Left colon (tissue), 2 donors: Measurements from ENCODE around the gene C19orf38. TPM values are rescaled to one million over a fixed set of nuclear protein-coding genes. Genes with fewer than 3 reads are reported as not detected.
A peak's percentile ranks its signal among the peaks of the same experiment; 100 is the strongest.
"Not testable (repeated sequence)": the region's sequence is repeated elsewhere in the genome, so short reads cannot be mapped to it uniquely, and the experiment has no call there.

ENCODE experiments used
- ATAC-seq: fragments of 200-7000 bp; cut with Tn5 transposase; one replicate; pipeline ENCODE4 v1.9.1; 2020; ENCODE audit warnings: mild to moderate bottlenecking, moderate library complexity
- DNase-seq, 2 donors: peaks; one replicate each; pipeline ENCODE4 v3.0.0-alpha.2; 2020
- intact Hi-C, 2 donors: fragments of 100-400 bp; cut with DNase I in 1 of 2; cut with micrococcal nuclease in 1 of 2; formaldehyde crosslinking; loops; one replicate each; pipeline versions ENCODE4 v1.11.2 to v1.14.0; 2022; cut with DNase I, micrococcal nuclease
- total RNA-seq, 2 donors: library from RNA; stranded (reverse); fragmentation: NEBNext Ultra II Directional; extraction: Animal tissue kit (Norgen Biotek cat#: 25700); gene quantifications; one replicate each; pipeline ENCODE4 v1.2.1, GENCODE V29; 2021
- donor health status: DM: no; HTN: no; CAD: no.
- donor health status: DM: yes; HTN: yes; CAD: no.

The C19orf38 gene
- total RNA-seq, 2 donors from 2014 or later: 0.49 to 0.98 TPM

DNA sequence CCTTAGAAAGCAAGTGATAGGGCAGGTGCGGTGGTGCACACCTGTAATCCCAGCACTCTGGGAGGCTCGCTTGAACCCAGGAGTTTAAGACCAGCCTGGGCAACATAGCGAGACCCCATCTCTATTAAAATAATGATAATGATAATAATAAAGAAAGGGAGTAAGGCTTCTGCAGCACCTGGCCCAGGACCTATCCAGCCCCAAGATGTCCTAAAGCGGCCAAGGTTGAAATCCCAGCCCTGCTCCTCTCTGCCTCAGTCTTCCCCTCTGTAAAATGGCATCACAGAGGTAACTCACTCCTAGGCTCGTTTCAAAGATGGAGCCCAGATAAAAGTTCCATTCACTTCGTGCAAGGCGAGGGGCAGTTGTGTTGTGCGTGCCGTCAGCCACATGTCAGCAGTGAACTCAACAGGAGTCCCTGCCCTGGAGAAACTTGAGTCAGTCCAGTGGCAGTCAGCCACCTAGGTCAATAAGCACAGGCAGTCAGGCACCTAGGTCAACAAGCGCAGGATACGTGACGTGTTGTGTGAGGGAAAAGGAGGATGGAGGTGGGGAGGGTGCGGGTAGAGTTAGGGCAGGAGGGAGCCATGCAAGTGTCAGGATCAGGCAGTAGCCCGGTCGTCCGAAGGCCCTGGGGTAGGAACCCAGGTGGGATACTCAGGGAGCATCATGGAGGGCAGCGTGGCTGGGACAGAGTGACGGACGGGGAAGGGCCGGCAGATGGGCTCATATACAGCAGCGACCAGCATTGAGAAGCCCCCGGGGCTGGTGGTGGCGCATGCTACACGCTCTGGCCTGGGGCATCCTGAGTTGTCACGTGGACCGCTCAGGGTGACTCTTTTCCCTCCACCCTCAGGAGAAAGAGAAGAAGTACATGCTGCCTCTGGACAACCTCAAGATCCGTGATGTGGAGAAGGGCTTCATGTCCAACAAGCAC, 28.8 kb upstream of the C19orf38 start:
- intact Hi-C loops: no loop called here
- DNase-seq (no peak), ATAC-seq (no peak)

DNA sequence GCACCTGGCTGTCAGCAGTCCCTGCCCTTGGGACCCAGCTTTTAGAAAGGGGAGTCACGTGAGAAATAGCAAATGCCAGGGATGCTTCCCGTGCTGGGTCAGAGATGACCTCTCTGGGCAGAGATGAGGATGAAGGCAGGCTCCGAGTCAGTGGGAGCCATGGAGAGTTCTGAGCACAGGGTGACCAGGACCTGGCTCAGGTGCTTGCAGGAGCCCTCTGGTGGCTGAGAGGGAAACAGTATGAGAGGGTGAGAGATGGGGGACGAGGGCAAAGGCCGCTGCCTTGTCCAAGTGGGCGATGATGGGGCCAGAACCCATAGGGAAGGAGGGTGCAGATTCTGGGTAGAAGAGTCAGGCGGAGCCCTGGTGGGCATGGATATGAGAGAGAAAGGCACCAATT, 28.0 kb upstream of the C19orf38 start:
- intact Hi-C loops: no loop called here
- peak; percentile 12 for ATAC-seq
- no peak for DNase-seq

DNA sequence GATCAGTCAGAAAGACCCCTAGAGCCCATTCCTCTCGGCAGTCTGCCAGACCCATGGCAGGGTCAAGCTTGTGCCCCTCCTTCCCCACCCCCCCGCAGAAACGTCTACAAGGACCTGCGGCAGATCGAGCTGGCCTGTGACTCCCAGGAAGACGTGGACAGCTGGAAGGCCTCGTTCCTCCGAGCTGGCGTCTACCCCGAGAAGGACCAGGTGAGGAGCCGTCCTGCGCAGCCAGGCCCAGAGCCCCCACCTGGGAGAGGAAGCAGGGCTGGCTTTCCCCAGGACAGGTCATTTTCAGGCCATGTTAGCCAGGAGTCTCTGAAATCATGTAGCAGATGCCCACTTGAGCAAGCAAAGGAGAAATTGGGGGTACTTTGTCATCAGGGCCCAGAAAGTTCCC, 24.5 kb upstream of the C19orf38 start:
- intact Hi-C loops: no loop called here
- no peak for DNase-seq
- ATAC-seq: no peak

DNA sequence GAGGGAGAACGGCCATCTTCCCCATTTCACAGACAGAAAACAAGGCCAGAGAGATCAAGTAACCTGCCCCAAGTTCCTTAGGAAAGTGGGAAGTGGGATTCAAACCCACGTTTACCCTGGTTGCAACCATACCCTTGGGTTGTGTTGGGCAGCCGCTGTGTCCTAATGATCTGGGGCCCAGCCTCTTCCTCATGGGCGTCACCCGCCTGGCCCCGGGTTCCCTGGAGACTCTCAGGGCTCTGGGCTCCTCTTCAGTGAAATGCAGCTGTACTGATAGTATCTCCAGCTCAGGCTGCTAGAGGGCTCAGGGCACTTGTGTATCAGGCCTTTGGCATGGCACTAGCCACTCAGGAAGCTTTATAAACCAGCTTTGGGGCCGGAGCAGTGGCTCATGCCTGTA, 22.0 kb upstream of the C19orf38 start:
- no peak for ATAC-seq
- intact Hi-C loops: no loop called here
- DNase-seq: no peak

DNA sequence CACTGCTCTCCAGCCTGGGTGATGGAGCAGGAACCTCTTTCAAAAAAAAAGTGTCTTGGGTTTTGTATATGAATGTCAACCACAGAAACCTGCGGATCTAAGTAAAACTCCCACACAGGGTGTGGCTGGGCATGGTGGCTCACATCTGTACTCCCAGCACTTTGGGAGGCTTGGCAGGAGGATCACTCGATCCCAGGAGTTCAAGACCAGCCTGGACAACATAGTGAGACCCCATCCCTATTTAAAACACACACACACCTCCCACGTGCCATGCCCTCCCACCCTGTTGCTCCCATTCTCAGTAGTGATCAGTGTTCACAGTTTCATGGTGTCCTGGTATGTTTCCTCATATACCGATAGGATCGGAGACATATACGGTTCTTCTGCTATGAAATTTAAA, 21.4 kb upstream of the C19orf38 start:
- intact Hi-C loops: no loop called here
- ATAC-seq (no peak), DNase-seq (no peak)

DNA sequence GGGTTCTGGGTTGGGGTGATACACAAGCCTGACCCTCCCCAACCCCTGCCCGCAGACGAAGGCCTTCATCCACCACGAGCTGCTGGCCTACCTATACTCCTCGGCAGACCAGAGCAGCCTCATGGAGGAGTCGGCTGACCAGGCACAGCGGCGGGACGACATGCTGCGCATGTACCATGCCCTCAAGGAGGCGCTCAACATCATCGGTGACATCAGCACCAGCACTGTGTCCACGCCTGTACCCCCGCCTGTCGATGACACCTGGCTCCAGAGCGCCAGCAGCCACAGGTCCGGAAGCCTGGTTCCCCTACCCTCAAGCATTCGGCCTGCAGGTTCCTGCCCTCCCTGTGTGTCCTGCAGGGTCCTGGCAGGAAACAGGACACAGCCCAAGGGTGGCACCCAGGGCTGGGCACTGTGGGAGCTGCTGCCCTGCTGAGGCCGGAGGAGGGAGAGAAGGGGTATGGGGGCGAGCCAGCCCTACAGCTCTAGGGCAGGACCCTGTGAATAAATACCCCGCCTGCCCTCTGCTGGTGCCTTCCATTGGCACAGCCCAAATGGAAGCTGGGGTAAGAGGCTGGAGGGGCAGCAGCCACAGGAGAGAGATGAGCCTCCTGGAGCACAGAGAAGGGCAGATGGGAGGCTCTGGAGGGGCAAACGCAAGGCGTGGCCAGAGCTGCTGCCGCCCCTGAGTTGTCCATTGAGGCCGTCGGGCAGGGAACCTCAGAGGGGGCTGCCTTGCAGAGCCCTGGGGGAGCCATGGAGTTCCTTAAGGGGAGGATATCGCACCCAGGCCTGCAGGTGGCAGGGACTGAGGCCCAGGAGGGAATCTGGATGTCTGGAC, 19.0 kb upstream of the C19orf38 start:
- intact Hi-C loops: no loop called here
- peak; percentile 6 for ATAC-seq
- no peak for DNase-seq

DNA sequence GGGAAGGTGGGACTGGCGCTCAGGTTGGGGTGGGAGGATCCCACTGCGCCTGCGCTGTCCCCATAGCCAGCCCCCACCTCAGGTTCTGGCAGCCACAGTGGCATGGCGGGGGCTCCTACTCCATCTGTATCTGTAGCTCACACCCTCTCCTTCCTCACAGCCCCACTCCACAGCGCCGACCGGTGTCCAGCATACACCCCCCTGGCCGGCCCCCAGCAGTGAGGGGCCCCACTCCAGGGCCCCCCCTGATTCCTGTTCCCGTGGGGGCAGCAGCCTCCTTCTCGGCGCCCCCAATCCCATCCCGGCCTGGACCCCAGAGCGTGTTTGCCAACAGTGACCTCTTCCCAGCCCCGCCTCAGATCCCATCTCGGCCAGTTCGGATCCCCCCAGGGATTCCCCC, 18.2 kb upstream of the C19orf38 start:
- intact Hi-C loops: no loop called here
- no peak for ATAC-seq

DNA sequence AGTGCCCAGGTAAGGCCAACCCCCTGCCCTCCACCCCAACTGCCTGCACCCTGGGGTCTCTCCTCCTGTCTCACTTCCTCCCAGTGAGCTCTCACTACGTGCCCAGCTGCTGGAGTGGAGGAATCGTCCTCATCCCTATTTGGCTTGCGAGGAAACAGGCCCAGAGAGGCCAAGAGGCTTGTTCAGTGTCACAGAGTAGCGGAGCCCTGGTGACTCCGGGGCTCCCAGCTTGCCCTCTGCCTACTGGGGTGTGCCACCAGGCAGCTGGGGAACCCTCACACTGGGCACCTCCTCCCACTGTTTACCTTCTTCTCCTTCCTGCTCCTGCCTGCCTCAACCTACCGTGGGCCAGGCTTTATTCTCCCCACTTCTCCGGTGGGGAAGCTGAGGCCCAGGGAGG, 17.8 kb upstream of the C19orf38 start:
- intact Hi-C loops: no loop called here
- ATAC-seq: no peak
- DNase-seq: no peak

More for the DNA sequence above, 18.2 kb upstream of the C19orf38 start:
- DNase-seq: no peak

DNA sequence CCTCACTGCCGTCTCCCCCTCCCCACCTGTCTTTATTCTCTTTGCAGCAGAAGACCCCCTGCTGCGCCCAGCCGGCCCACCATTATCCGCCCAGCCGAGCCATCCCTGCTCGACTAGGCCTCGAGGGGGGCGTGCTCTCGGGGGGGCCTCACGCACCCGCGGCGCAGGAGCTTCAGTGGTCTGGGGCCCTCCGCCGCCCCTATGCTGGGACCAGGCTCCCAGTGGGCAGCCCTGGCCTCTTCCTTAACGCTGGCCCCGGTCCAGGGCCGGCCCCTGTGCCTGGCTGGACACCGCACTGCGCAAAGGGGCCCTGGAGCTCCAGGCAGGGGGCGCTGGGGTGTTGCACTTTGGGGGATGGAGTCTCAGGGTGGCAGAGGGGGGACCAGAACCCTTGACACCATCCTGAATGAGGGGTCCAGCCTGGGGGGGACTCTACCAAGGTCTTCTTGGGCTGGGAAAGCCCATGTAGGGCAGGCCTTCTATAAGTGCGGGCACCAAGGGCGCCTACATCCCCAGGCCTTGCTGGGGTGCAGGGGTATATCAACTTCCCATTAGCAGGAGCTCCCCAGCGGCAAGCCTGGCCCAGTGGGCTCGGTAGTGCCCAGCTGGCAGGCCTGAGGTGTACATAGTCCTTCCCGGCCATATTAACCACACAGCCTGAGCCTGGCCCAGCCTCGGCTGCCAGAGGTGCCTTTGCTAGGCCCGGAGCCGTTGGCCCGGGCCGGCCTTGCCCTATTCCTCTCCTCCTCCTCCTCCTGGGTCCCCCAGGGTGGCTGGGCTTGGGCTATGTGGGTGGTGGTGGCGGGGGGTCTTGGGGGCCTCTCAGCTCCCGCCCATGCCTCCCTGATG, 17.1 kb upstream of the C19orf38 start:
- ATAC-seq (no peak), DNase-seq (no peak)
- intact Hi-C loops: no loop called here

DNA sequence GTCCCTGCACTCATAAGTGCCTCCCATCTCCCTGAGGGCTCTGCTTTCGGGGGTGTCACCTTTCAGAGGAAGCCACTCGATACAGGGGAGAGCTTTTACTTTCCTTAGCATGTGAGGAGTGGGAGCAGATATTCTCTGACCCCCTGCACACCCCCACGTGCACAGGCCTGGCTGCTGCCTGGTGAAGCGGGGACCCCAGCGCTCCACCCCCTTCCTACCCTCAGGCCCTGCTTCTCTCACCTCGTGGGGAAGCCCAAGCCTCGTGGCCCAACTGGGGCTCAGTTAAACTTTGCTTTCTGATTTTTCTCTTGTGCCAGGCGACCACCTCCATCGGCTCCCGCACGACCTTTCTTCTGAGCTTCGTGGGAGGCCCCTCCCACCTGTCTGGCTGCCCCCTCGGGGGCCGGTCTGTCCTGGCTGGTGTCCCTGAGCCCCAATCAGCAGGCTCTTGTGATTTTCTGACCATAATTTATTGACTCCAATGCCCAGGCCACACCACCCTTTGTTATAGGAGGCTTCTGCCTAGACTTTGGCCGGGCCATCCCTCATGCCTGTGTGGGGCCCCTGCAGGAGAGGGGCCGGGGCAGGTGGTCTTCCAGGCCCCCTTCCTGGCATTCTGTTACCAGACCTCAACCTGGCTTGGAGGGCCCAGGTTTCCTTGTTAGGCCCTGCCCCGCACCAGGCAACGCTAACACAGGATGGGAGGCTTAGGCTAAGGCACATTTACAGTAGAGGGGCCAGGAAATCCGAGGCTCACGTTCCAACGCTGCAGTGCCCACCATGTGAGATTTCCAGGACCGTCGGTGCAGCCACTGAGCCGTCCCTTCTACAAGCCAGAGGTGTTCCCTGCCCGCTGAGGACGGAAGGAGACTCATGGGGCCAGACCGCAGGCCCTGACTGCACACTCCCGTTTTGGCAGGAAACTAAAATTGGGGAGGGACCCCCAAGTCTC, 16.0 kb upstream of the C19orf38 start:
- ATAC-seq (no peak), DNase-seq (no peak)
- intact Hi-C loops: no loop called here

DNA sequence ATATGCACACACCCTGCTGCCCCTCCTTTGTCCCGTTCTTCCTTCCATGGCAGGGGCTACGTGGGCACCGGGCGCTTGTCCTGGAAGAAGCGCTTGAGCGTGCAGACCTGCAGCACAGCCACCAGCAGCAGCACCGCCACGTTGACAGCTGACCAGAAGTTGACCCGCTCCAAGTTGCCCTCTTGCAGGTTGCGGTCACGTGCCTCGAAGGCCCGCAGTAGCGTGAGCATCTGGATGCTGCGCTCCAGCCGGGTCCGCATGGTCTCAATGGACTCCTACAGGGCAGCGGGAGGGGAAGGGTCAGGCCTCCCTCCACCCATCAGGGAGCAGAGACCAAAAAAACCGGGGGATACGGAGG, 15.3 kb upstream of the C19orf38 start:
- ATAC-seq: no peak
- DNase-seq: no peak
- intact Hi-C loops: no loop called here

DNA sequence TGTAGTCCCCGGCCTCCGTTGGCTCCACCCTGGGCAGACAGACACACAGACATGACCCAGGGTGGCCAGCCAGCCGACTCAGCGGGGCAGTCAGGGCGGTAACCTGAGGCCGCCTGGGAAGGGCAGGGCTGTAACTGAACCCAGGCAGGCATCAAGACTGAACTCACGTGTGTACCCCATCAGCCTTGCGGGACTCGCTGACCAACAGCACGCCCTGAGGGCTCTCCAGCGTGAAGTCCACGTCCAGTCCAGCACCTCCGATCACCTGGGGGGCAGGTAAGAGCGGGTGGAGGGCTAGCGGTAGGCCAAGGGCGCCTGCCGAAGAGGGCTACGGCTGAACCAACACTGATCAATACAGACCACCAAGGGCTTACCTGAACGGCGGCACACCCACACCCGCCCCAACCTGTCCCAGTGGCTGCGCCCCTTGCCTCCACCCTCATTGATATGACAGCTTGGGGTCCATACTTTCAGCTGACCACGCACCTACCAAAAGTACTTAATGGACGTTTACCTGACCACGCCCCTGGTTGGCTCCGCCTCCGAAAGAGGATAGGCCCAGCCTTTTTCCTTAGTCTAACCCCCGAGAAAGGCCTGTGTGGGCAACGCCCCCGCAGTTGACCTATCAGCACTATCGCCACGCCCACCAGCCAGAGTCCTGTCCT, 13.0 kb upstream of the C19orf38 start:
- intact Hi-C loops: no loop called here
- ATAC-seq (peak; percentile 3), DNase-seq (peak; percentile 58 to 100)

DNA sequence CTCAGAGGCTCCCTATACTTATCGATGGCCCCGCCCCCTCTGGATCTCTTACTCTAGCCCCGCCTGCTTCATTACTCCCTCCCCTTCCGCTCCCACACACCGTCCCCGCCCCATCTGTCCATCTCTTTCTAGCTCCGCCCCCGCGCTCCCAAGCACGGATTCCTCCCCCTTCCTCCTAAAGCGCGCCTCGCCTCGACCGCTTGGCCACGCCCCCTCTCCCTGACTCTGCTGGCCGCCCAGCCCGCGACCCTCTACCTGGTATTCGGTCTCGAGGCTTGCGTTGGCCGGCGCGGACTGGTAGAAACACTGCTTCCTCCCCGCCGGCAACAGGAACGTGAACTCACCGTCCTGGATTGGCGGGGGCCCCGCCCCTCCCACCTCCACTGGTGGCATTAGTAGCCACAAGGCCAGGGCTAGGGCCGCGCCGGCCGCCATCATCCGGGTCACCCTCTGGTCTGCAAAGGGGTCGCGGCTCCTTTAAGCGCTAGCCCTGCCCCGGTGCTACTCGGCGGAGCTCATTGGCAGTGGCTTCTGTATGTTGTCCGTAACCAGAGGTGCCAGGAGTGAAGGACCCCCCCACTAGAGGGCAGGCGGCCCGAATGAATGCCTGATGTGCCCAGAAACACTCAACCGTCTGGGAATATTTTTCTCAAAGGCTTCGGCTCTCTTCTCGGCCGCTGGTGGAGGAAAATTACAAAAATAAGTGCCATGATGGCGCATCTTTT, 12.3 kb upstream of the C19orf38 start, which contains the start of gene TMED1:
TMED1 (minus strand) TSS at position 459 of the 725 bp plus-strand sequence; CDS start at position 438, 21 bp downstream.
- ATAC-seq (peak; percentile 82), DNase-seq (peak; percentile 93 to 100)
- intact Hi-C loops: no loop called here

DNA sequence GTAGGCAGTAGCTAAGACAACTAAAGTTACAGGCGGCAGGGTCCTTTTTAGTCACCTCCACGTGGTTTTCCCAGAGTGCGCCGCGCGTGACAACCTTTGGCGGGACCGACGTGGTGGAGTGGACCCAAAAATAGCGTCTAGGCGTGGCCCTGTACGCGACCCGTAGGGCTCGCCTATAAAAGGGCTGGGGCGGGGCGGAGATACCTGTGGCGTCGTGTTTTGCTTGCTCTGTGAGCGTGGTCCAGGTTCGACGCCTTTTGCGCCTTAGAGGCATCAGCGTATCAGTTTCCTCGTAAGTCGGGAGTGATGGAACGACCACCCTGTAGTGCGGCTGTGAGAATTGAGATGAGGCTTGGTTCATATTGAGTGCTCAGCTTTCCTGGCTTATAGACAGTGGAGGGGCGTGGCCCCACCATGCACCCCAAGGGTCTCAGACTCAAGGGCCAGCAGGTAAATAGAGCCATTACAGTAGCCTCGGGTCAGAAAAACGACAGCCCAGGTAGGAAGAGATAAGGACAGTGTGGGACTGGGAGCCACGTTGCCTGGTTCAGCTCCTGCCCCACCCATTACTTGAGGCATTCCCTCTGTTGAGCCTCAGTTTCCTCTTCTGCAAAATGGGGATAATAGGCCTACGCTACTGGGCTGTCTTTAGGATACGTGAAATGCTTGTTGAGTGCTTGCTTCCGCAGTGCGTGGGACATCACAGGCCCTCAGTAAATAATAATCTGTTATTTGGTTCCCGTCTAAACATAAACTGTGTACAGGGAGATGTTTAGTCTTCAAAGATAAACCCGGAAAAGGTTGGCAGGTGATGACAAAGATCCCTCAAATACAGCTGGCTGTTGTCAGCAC, 11.5 kb upstream of the C19orf38 start:
- intact Hi-C loops: no loop called here
- ATAC-seq (peak; percentile 41), DNase-seq (peak; percentile 87 to 88)

DNA sequence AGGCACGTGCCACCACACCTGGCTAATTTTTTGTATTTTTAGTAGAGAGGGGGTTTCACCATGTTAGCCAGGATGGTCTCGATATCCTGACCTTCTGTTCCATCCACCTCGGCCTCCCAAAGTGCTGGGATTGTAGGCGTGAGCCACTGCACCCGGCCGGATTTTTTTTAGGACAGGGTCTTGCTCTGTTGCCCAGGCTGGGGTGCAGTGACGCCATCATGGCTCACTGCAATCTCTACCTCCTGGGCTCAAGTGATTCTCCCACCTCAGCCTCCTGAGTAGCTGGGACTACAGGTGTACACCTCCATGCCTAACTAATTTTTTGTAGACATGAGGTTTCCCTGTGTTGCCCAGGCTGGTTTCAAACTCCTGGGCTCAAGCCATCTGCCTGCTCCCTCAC, 10.6 kb upstream of the C19orf38 start:
- DNase-seq, intact Hi-C loops, ATAC-seq: not testable (repeated sequence)

DNA sequence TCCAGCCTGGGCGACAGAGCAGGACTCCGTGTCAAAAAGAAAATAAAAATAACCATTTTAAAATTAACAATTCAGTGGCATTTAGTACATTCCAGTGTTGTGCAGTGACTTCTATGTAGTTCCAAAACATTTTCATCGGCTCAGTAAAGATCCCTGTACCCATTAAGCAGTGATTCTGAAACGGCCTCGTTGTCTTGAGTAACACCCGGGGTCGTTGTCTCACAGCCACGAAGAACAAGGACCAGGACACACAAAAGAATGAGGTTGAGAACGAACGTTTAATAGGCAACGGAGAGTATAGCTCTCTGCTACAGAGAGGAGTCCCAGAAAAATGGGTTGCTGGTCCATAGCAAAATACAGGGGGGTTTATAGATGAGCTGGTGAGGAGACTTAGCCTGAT, 9.8 kb upstream of the C19orf38 start:
- intact Hi-C loops: no loop called here
- ATAC-seq: no peak
- no peak for DNase-seq
